Measurements from ENCODE around the gene FGF14.

- TF ChIP-seq CTCF (IDR thresholded peaks at IDR 0.05) (no peak), POLR2A (IDR thresholded peaks at IDR 0.05) (no peak), POLR2AphosphoS5 (IDR thresholded peaks at IDR 0.05) (no peak)
Observed at GRCh38 chr13:101935828-101936227, 466.0 kb downstream of the FGF14 start.
